Gastrocnemius medialis (tissue), 4 donors: Measurements from ENCODE around the gene DNAJB4. TPM values are rescaled to one million over a fixed set of nuclear protein-coding genes. Genes with fewer than 3 reads are reported as not detected.
"Not testable (repeated sequence)": the region's sequence is repeated elsewhere in the genome, so short reads cannot be mapped to it uniquely, and the experiment has no call there.

ENCODE experiments used
- ATAC-seq, 2 donors: fragments of 150-250 bp; one replicate each; pipeline ENCODE4 v1.9.1; 2016
- DNase-seq, 2 donors: peaks; one replicate each; pipeline ENCODE4 v3.0.0-alpha.2; 2019
- H3K27ac ChIP-seq, 4 donors: fragments of 200-600 bp; sonication (generic); 1 replicate in 1 of 4; 2 replicates in 3 of 4; pipeline ENCODE4 v1.5.1; 2016 to 2018; ENCODE audit warnings: mild to moderate bottlenecking in 2 of 4, moderate library complexity in 1 of 4
- H3K27me3 ChIP-seq, 3 donors: fragments of 200-600 bp; sonication (generic) in 2 of 3; 1 replicate in 1 of 3; 2 replicates in 2 of 3; pipeline versions ENCODE4 v1.5.1 to v1.6.0; 2016 to 2019; ENCODE audit warnings: mild to moderate bottlenecking in 1 of 3, moderate library complexity in 1 of 3
- H3K36me3 ChIP-seq, 2 donors: fragments of 200-600 bp; sonication (generic) in 1 of 2; one replicate each; pipeline ENCODE4 v1.5.1; 2017 to 2018
- H3K4me1 ChIP-seq, 2 donors: fragments of 200-600 bp; sonication (generic) in 1 of 2; one replicate each; pipeline ENCODE4 v1.5.1; 2016 to 2017; ENCODE audit warnings: mild to moderate bottlenecking in 2 of 2
- H3K4me3 ChIP-seq, 4 donors: fragments of 200-600 bp; sonication (generic) in 3 of 4; 1 replicate in 1 of 4; 2 replicates in 3 of 4; pipeline ENCODE4 v1.5.1; 2016 to 2019; ENCODE audit warnings: mild to moderate bottlenecking in 2 of 4
- H3K9me3 ChIP-seq, 3 donors: fragments of 200-600 bp; sonication (generic) in 2 of 3; 1 replicate in 1 of 3; 2 replicates in 2 of 3; pipeline ENCODE4 v1.5.1; 2016 to 2019
- POLR2A ChIP-seq, 2 donors: fragments of 450-650 bp; IDR thresholded peaks; one replicate each; pipeline ENCODE4 v1.6.1; 2017; ENCODE audit warnings: antibody characterized with exemption in 2 of 2, mild to moderate bottlenecking in 2 of 2, moderate library complexity in 2 of 2
- in situ Hi-C, 4 donors: fragments of 200-750 bp; cut with MboI; loops; one replicate each; pipeline versions ENCODE4 v1.15.0 to v1.8.0; 2017; ENCODE audit warnings: low sequenced_read_pairs in 4 of 4
- intact Hi-C: fragments of 100-400 bp; cut with DNase I; formaldehyde crosslinking; loops from one replicate; pipeline ENCODE4 v1.15.1; 2023; ENCODE audit warnings: low total_unique reads
- total RNA-seq, 4 donors: library from RNA; depleted of rRNA; stranded (reverse); fragments of >200 nt; gene quantifications; one replicate each; pipeline versions ENCODE4 v1.1.0 to v1.2.3, GENCODE V29; 2016
- TF ChIP-seq, protein P1 (sequence below), 5 experiments: fragments of 450-650 bp in 3 of 5; fragments of 200-600 bp in 2 of 5; sonication (generic) in 2 of 5; IDR thresholded peaks in 4 of 5; conservative IDR thresholded peaks in 1 of 5; 1 replicate in 4 of 5; 2 replicates in 1 of 5; pipeline ENCODE4 v1.5.1; 2016 to 2019; ENCODE audit warnings: antibody characterized with exemption in 5 of 5, mild to moderate bottlenecking in 3 of 5, moderate library complexity in 3 of 5

DNAJB4 gene
- total RNA-seq, 4 donors from 2014 or later = 35.6 to 84.9 (median 45.3) TPM

DNA sequence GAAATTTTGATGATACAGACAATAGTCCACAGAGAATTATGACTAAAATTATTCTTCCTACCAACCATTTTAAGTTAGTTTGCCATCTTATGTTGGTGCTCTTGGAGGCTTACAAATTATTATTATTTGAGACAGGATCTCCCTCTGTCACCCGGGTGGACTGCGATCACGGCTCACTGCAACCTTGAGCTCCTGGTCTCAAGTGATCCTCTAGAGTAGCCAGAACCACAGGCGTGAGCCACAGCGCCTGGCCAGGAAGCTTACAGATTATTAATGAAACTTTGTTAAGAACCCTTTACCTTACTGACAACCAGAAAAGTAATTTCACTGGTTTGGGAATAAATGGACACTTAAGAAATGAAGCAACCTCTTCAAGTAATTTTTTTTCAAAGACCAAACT, 8.0 kb upstream of the DNAJB4 start:
- in situ Hi-C loops = loop anchor here in 2 of 4 donors (25.0 kb wide), 2 partner anchors 116 to 616 kb away; partner anchors contain the start of gene IFI44L (in 1 of the 2)
- intact Hi-C loops = no loop called here
- DNase-seq = no peak
- H3K36me3 ChIP-seq = peaks cover 0 to 8% of the 10 kb centered on the region in 2 donors
- no peaks in the 10 kb centered on the region for H3K4me1 ChIP-seq
- no peak for ATAC-seq
- no peak overlapping the region for H3K27ac ChIP-seq
- no peaks in the 10 kb centered on the region for H3K9me3 ChIP-seq
- TF ChIP-seq, protein P1, sequence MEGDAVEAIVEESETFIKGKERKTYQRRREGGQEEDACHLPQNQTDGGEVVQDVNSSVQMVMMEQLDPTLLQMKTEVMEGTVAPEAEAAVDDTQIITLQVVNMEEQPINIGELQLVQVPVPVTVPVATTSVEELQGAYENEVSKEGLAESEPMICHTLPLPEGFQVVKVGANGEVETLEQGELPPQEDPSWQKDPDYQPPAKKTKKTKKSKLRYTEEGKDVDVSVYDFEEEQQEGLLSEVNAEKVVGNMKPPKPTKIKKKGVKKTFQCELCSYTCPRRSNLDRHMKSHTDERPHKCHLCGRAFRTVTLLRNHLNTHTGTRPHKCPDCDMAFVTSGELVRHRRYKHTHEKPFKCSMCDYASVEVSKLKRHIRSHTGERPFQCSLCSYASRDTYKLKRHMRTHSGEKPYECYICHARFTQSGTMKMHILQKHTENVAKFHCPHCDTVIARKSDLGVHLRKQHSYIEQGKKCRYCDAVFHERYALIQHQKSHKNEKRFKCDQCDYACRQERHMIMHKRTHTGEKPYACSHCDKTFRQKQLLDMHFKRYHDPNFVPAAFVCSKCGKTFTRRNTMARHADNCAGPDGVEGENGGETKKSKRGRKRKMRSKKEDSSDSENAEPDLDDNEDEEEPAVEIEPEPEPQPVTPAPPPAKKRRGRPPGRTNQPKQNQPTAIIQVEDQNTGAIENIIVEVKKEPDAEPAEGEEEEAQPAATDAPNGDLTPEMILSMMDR (IDR thresholded peaks at IDR 0.05 in 4 of 5, conservative IDR thresholded peaks at IDR 0.05 in 1 of 5) = no peak
- TF ChIP-seq POLR2A (IDR thresholded peaks at IDR 0.05) = no peak
- no peaks in the 10 kb centered on the region for H3K27me3 ChIP-seq
- no peak overlapping the region for H3K4me3 ChIP-seq

DNA sequence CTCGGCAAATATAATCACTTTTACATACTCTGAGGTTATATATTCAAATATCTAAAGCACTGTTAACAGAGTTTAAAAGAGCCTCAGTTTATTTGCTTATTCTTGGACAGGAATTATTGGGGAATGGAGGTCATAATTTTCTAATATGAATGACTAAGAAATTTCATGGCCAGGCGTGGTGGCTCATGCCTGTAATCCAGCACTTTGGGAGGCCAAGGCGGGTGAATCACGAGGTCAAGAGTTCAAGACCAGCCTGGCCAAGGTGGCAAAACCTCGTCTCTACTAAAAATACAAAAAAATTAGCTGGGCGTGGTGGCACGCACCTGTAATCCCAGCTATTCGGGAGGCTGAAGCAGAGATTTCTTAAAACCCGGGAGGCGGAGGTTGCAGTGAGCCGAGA, 4.2 kb upstream of the DNAJB4 start:
- Histone ChIP-seq H3K27ac (peak overlapping the region; percentile 9 to 97 (median 86)), H3K4me1 (peaks cover 12 to 19% of the 10 kb centered on the region in 2 donors)
- H3K9me3 ChIP-seq, in situ Hi-C loops, DNase-seq, ATAC-seq, intact Hi-C loops, H3K36me3 ChIP-seq, H3K4me3 ChIP-seq, H3K27me3 ChIP-seq: not testable (repeated sequence)

DNA sequence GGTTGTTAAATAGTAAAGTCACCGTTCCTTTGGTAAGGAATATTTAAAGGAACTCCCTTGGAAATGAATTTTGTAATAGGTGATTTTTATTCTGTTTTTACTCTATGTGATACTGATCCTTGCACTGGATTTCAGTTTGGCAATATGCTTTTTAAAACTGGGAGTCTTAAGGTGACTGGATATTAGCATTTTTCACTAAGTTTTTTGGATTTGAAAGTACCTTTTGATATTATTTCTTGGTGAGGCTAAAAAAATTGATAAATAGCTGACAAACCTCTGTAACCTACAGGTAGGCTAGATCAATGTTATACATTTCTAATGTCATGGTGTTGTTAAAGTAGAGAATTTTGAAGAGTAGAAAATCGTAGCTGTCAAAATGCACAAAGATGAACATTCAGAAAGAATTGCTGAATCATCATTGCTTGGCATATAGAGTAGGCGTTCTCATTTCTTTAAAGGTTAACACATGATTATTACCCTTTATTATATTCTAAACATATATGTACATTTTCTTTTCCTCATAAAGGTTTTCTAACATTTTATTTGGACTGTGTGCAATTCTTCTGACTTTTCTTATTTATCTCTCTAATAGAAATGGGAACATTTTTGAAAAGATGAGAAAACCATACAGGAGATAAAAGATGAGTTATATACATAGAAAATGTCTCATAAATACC, 1.5 kb upstream of the DNAJB4 start:
- TF ChIP-seq, protein P1 (IDR thresholded peaks at IDR 0.05 in 4 of 5, conservative IDR thresholded peaks at IDR 0.05 in 1 of 5) = no peak
- TF ChIP-seq POLR2A (IDR thresholded peaks at IDR 0.05) = no peak
- DNase-seq = no peak
- no peak for ATAC-seq
- H3K27ac ChIP-seq = peak overlapping the region; percentile 83 to 97 (median 91)
- H3K4me1 ChIP-seq = peaks cover 12 to 27% of the 10 kb centered on the region in 2 donors
- no peaks in the 10 kb centered on the region for H3K36me3 ChIP-seq
- peak overlapping the region; percentile 65 to 81 (median 70) for H3K4me3 ChIP-seq
- in situ Hi-C loops = no loop called here
- no peaks in the 10 kb centered on the region for H3K9me3 ChIP-seq
- intact Hi-C loops = no loop called here
- no peaks in the 10 kb centered on the region for H3K27me3 ChIP-seq

DNA sequence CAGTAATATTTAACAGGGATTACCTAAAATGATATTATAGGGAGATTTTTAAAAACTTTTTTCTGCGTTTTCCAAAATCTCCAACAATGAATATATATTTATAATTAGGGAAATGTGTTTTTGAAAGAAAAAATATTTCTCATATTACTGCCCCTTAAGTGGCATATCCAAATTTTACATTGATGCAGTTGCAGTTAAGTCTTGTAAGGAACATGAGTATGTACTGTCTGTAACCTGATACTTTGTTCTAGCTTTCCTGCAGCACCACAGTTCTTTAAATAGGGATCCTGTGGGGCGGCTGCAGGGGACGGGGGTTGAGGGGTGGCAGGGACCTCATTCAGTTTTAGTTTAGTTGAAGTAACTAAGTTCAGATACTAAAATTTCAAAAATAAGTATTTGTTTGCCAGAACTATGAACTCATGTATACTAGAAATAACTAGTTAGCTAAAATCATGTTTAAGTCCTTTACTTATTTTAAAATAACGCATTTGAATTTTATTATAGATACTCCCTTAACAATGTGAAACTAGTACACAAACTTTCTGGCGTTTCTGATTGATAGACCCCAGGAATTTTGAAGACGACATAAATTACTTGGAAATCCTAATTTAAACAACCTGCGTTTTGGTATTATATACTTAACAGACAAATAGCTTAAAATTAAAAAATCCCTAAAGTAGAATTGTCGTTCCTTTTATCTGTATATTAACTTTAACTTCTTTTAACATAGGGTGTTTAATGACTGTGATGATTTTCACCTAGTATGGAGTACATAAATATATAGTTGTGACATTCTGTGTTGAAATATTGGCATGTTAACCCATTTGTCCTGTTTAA, 639 bp upstream of the DNAJB4 start:
- ATAC-seq (peak; percentile 75 to 81), DNase-seq (peak; percentile 63 to 78)
- Histone ChIP-seq H3K9me3 (no peaks in the 10 kb centered on the region), H3K27me3 (no peaks in the 10 kb centered on the region), H3K4me1 (peaks cover 17 to 33% of the 10 kb centered on the region in 2 donors), H3K36me3 (no peaks in the 10 kb centered on the region), H3K27ac (peak overlapping the region; percentile 83 to 97 (median 91)), H3K4me3 (peak overlapping the region; percentile 65 to 81 (median 70))
- in situ Hi-C loops (no loop called here), intact Hi-C loops (loop anchor here (1.0 to 2.0 kb wide), 4 partner anchors 25 to 321 kb away; partner anchors contain the start of genes FUBP1 and ZZZ3)
- peak in 1 of 2 donors; percentile 45 for TF ChIP-seq POLR2A (IDR thresholded peaks at IDR 0.05)
- TF ChIP-seq, protein P1 (IDR thresholded peaks at IDR 0.05 in 4 of 5, conservative IDR thresholded peaks at IDR 0.05 in 1 of 5) = no peak

DNA sequence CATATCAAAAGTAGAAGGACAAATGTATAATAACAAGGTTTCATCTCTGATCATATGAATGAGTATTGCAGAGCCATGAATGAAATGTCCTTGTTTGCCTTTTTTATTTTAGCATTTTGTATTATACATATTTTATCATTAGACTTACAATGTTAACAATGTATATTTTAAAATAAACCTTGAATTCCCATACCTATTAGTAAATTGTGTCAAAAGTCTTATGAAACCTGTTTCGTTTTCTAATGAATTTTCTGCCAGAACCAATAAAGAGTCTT, 646 bp downstream of the DNAJB4 start:
- H3K27ac ChIP-seq = peak overlapping the region; percentile 83 to 97 (median 91)
- no peaks in the 10 kb centered on the region for H3K27me3 ChIP-seq
- TF ChIP-seq, protein P1 (IDR thresholded peaks at IDR 0.05 in 4 of 5, conservative IDR thresholded peaks at IDR 0.05 in 1 of 5) = no peak
- no peak for TF ChIP-seq POLR2A (IDR thresholded peaks at IDR 0.05)
- H3K4me3 ChIP-seq = peak overlapping the region; percentile 65 to 81 (median 70)
- H3K4me1 ChIP-seq = peaks cover 21 to 46% of the 10 kb centered on the region in 2 donors
- no peaks in the 10 kb centered on the region for H3K9me3 ChIP-seq
- intact Hi-C loops = loop anchor here (1.0 to 5.0 kb wide), 4 partner anchors 42 to 323 kb away; partner anchors contain the start of genes GIPC2 and ZZZ3
- ATAC-seq (no peak), DNase-seq (no peak)
- no peaks in the 10 kb centered on the region for H3K36me3 ChIP-seq
- in situ Hi-C loops = no loop called here
